Left hindlimb (tissue), 1 donor: ENCODE data around the gene DCLK1.
A peak's percentile ranks its signal among the peaks of the same experiment; 100 is the strongest.

Experiments
- DNase-seq: peaks from one replicate; pipeline ENCODE4 v3.0.0-alpha.2; 2018

Gene DCLK1

GRCh38 chr13:36131222-36131930, at the start of gene DCLK1:
DCLK1 (minus strand) TSS chr13:36131382.
- peak; percentile 90 for DNase-seq

DNA sequence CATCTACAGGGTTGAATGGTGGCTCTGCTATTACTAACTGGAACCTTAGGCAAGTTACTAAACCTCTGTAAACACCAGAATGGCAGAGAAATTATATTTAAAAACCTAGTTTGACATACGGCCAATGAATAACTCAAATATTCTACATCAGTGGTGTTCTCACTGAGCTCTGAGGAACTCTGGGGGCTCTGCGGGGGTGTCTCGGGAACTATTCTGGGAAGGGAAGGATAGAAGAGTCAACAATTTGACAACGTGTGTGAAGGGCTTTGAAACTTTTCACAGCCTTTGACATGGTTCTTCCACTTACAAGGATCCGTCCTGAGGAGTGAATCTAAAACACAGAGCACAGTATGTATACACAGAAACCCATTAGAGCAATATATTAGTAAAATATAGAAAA, 44.4 kb upstream of the DCLK1 start:
- DNase-seq = no peak

- DNase-seq = no peak
Measured at GRCh38 chr13:36174923-36175322, 43.7 kb upstream of the DCLK1 start.

GRCh38 chr13:36173571-36174322, 42.6 kb upstream of the DCLK1 start:
- DNase-seq = no peak

DNA sequence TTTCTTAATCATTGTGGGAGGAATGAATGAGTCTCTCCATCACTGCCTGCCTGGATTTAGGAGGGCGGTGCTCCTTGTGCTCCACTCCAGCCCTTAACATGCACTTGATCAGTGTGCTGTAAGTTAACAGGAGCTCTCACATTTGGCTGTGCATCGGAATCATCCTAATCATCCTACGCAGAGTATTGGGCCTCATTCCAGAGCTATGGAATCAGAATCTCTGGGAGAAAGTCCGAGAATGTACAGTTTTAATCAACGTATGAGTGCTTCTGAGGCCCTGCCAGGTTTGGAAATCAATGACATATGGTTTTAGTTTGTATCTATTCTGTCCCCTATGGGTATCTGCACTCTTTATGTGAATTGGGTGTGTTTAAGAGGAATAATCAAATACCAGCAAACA, 34.9 kb upstream of the DCLK1 start:
- DNase-seq = peak; percentile 55

- peak; percentile 70 for DNase-seq
Measured at GRCh38 chr13:36163809-36164308, 32.7 kb upstream of the DCLK1 start.

GRCh38 chr13:36163286-36163685, 32.1 kb upstream of the DCLK1 start:
- no peak for DNase-seq

- no peak for DNase-seq
Measured at GRCh38 chr13:36160297-36160696, 29.1 kb upstream of the DCLK1 start.

- no peak for DNase-seq
Measured at GRCh38 chr13:36158611-36159010, 27.4 kb upstream of the DCLK1 start.

- peak; percentile 56 for DNase-seq
Measured at GRCh38 chr13:36157480-36157879, 26.3 kb upstream of the DCLK1 start.

GRCh38 chr13:36154567-36155291, 23.5 kb upstream of the DCLK1 start:
- peak; percentile 71 for DNase-seq

- DNase-seq = no peak
Measured at GRCh38 chr13:36151591-36151990, 20.4 kb upstream of the DCLK1 start.

DNA sequence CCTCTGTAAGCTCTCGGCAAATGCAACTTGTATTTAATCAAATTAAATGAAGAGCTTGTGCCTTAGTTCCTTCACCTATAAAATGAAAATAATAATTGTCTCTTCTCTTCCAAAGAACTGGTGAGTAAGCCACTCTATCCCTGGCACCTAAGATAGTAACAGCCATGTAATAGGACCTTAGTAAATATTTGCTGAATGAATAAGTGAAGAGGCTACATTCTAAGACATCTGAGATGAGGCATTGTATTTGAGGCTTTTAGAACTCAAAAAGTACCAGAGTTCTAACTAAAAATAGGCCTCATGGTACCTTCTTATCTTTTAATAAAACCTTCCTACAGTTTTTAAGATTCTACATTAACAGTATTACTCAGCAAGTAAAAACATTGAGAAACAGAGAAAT, 17.3 kb upstream of the DCLK1 start:
- no peak for DNase-seq

DNA sequence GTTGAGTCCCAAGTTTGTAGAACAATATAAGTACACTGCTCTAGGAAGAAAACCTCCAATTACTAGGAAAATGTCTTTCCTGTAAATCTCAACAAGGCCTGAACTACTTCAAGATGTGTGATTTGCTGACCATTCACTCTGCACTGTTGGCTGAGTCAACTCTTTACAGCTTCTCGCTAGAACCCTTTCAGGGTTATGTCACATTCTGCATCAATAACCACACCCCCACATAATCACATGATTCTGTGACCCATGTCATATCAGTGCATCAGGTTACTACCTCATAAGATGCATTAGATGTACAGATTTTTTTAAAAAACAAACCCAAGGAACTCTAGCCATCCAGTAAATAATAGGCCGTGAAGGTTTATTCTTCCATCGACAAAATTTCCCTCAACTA, 16.1 kb upstream of the DCLK1 start:
- DNase-seq = no peak

GRCh38 chr13:36146511-36147269, 15.5 kb upstream of the DCLK1 start:
- no peak for DNase-seq

- DNase-seq = no peak
Measured at GRCh38 chr13:36143738-36144137, 12.6 kb upstream of the DCLK1 start.

DNA sequence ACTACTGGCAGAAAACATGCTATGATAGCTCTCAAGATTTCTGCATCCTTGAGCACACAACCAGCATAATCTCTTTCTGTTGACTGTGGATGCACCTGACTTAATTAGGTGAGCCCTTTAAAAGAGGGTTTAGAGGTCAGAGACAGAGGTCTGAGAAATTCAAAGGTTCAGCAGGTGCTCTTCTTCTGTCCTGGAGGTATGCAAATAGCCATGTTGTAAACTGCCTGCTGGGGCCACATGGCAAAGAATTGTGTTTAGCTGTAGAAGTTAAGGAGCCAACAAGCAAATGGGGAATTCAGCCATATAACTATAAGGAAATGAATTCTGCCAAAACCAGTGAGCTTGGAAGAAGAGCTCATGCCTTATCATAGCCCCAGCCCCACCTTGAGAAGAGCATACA, 11.6 kb upstream of the DCLK1 start:
- DNase-seq = no peak

GRCh38 chr13:36135876-36136275, 4.7 kb upstream of the DCLK1 start:
- no peak for DNase-seq

DNA sequence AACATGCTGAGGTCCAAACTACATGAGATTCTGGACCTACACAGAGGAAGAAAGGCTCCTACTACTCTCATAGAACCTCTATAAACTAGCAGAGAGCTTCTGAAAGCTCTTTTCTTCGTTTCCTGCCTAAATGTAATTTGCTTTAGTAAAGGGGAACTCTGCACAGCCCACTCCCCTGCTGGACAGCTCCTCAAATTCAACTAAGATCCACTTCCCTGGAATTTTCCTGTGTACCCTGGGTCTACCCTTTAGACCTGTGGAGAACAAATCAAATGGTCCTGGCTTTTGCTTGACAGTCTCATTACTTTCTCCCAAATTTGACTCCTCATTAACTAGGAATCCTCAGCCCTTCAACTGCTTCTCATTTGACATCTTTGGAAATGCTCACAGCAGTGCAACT, 3.5 kb upstream of the DCLK1 start:
- DNase-seq = no peak

DNA sequence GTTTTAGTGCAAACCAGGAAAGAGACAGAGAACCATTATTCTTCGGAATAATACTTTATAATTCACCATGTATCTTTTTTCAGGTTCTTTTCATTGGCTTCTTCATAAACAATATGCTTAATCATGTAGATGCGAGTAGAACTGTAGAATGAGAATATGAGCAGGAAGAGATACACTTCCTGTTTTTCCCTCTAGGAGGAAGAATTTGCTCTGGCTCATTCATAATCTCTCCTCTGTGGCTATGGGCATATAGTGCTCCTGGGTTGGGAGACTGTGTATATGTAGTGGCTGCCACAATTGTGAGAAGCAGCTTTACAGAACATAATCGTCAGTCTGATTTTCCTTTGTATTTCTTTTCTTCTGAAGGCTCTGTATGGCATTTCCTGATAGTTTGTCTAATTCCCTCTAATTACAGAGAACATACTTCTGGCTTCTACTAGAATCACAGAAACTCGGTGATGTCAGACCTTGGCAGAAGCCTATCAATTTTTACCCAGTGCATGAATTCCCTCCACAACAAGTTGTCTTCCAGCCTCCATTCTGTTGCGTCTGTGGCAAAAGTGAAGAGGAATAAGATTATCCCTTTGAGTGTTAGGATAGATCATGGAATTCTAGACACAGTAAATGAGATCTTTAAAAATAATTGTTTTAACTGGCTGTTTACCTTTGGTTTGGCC, 2.9 kb upstream of the DCLK1 start:
- DNase-seq = no peak

DNA sequence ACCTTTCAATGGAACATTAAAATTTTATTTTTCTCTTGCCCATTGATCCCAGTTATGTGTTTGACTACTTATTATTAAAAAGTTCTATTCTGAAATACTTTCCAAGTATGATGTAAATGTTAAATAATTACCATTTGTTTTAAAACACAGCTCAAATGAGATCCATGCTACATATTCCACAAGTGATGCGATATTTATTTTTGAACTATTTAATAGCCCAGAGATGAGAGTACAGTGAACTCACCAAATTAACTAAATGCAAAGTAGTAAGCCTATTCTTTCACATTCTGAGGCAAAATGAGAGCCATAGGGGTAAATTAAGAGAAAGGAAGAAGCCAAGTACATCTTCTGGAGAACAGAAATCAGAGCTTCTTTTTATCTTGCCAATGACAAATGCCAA, 1.2 kb upstream of the DCLK1 start:
- DNase-seq = no peak

GRCh38 chr13:36131931-36132297, 732 bp upstream of the DCLK1 start:
- DNase-seq = peak; percentile 71
